ENCODE results near the gene ADGRL3. TPM values are rescaled to one million over a fixed set of nuclear protein-coding genes. Genes with fewer than 3 reads are reported as not detected.
"Not testable (repeated sequence)": the region's sequence is repeated elsewhere in the genome, so short reads cannot be mapped to it uniquely, and the experiment has no call there.

The ADGRL3 gene
- polyA plus RNA-seq, 1 donor from 2014 or later, result not detected

GRCh38 chr4:61678297-61678696 is 478.2 kb downstream of the ADGRL3 start:
- Mint-ChIP-seq H3K27me3 (no peaks in the 10 kb centered on the region), H3K36me3 (no peaks in the 10 kb centered on the region), H3K9me3 (peaks cover 0 to 3% (median 1%) of the 10 kb centered on the region in 3 donors), H3K4me3 (no peak overlapping the region), H3K4me1 (no peaks in the 10 kb centered on the region), H3K27ac (no peak overlapping the region)

- H3K36me3 Mint-ChIP-seq, result no peaks in the 10 kb centered on the region
- no peak overlapping the region for H3K4me3 Mint-ChIP-seq
- H3K9me3 Mint-ChIP-seq, result peaks cover 0 to 3% (median 2%) of the 10 kb centered on the region in 3 donors
- H3K27me3 Mint-ChIP-seq, result no peaks in the 10 kb centered on the region
- H3K4me1 Mint-ChIP-seq, result no peaks in the 10 kb centered on the region
- no peak overlapping the region for H3K27ac Mint-ChIP-seq
Measured at GRCh38 chr4:61693520-61693919, 493.4 kb downstream of the ADGRL3 start.

GRCh38 chr4:61714387-61714911 is 514.3 kb downstream of the ADGRL3 start:
- Mint-ChIP-seq H3K27me3 (no peaks in the 10 kb centered on the region), H3K27ac (no peak overlapping the region), H3K36me3 (no peaks in the 10 kb centered on the region), H3K9me3 (peaks cover 0 to 7% (median 4%) of the 10 kb centered on the region in 3 donors), H3K4me1 (no peaks in the 10 kb centered on the region), H3K4me3 (no peak overlapping the region)

GRCh38 chr4:61716426-61716825 is 516.3 kb downstream of the ADGRL3 start:
- no peak overlapping the region for H3K4me3 Mint-ChIP-seq
- H3K4me1 Mint-ChIP-seq, result no peaks in the 10 kb centered on the region
- no peaks in the 10 kb centered on the region for H3K27me3 Mint-ChIP-seq
- peaks cover 0 to 8% (median 6%) of the 10 kb centered on the region in 3 donors for H3K9me3 Mint-ChIP-seq
- no peaks in the 10 kb centered on the region for H3K36me3 Mint-ChIP-seq
- H3K27ac Mint-ChIP-seq, result no peak overlapping the region

GRCh38 chr4:61723492-61723891 is 523.4 kb downstream of the ADGRL3 start:
- Mint-ChIP-seq H3K27ac (no peak overlapping the region), H3K9me3 (peaks cover 0 to 8% (median 3%) of the 10 kb centered on the region in 3 donors), H3K4me1 (no peaks in the 10 kb centered on the region), H3K36me3 (no peaks in the 10 kb centered on the region), H3K27me3 (no peaks in the 10 kb centered on the region), H3K4me3 (no peak overlapping the region)

- no peaks in the 10 kb centered on the region for H3K27me3 Mint-ChIP-seq
- H3K36me3 Mint-ChIP-seq, result no peaks in the 10 kb centered on the region
- H3K4me1 Mint-ChIP-seq, result no peaks in the 10 kb centered on the region
- H3K9me3 Mint-ChIP-seq, result peaks cover 0 to 4% (median 0%) of the 10 kb centered on the region in 3 donors
- no peak overlapping the region for H3K27ac Mint-ChIP-seq
- no peak overlapping the region for H3K4me3 Mint-ChIP-seq
Measured at GRCh38 chr4:61727286-61727685, 527.2 kb downstream of the ADGRL3 start.

- H3K4me1 Mint-ChIP-seq, result no peaks in the 10 kb centered on the region
- no peak overlapping the region for H3K4me3 Mint-ChIP-seq
- H3K27ac Mint-ChIP-seq, result no peak overlapping the region
- H3K36me3 Mint-ChIP-seq, result peaks cover 1% of the 10 kb centered on the region
- H3K9me3 Mint-ChIP-seq, result peaks cover 1 to 15% (median 3%) of the 10 kb centered on the region in 3 donors
- H3K27me3 Mint-ChIP-seq, result no peaks in the 10 kb centered on the region
Measured at GRCh38 chr4:61734409-61734808, 534.3 kb downstream of the ADGRL3 start.

- peaks cover 0 to 6% (median 0%) of the 10 kb centered on the region in 3 donors for H3K9me3 Mint-ChIP-seq
- no peaks in the 10 kb centered on the region for H3K4me1 Mint-ChIP-seq
- H3K27ac Mint-ChIP-seq, result no peak overlapping the region
- no peaks in the 10 kb centered on the region for H3K36me3 Mint-ChIP-seq
- H3K27me3 Mint-ChIP-seq, result no peaks in the 10 kb centered on the region
- no peak overlapping the region for H3K4me3 Mint-ChIP-seq
Measured at GRCh38 chr4:61739887-61740286, 539.8 kb downstream of the ADGRL3 start.

- H3K27ac Mint-ChIP-seq, result no peak overlapping the region
- no peaks in the 10 kb centered on the region for H3K4me1 Mint-ChIP-seq
- H3K9me3 Mint-ChIP-seq, result peaks cover 0 to 4% (median 0%) of the 10 kb centered on the region in 3 donors
- H3K27me3 Mint-ChIP-seq, result no peaks in the 10 kb centered on the region
- no peaks in the 10 kb centered on the region for H3K36me3 Mint-ChIP-seq
- H3K4me3 Mint-ChIP-seq, result no peak overlapping the region
Measured at GRCh38 chr4:61740886-61741285, 540.8 kb downstream of the ADGRL3 start.

GRCh38 chr4:61741327-61742096 is 541.4 kb downstream of the ADGRL3 start:
- no peak overlapping the region for H3K4me3 Mint-ChIP-seq
- H3K36me3 Mint-ChIP-seq, result no peaks in the 10 kb centered on the region
- H3K9me3 Mint-ChIP-seq, result peaks cover 0 to 4% (median 0%) of the 10 kb centered on the region in 3 donors
- no peaks in the 10 kb centered on the region for H3K27me3 Mint-ChIP-seq
- no peak overlapping the region for H3K27ac Mint-ChIP-seq
- H3K4me1 Mint-ChIP-seq, result no peaks in the 10 kb centered on the region

- H3K27me3 Mint-ChIP-seq, result no peaks in the 10 kb centered on the region
- H3K27ac Mint-ChIP-seq, result no peak overlapping the region
- H3K36me3 Mint-ChIP-seq, result no peaks in the 10 kb centered on the region
- H3K4me1 Mint-ChIP-seq, result no peaks in the 10 kb centered on the region
- no peak overlapping the region for H3K4me3 Mint-ChIP-seq
- H3K9me3 Mint-ChIP-seq, result peaks cover 0 to 3% (median 2%) of the 10 kb centered on the region in 3 donors
Measured at GRCh38 chr4:61750810-61751209, 550.7 kb downstream of the ADGRL3 start.

- no peaks in the 10 kb centered on the region for H3K36me3 Mint-ChIP-seq
- no peak overlapping the region for H3K4me3 Mint-ChIP-seq
- no peak overlapping the region for H3K27ac Mint-ChIP-seq
- H3K4me1 Mint-ChIP-seq, result no peaks in the 10 kb centered on the region
- H3K27me3 Mint-ChIP-seq, result no peaks in the 10 kb centered on the region
- H3K9me3 Mint-ChIP-seq, result peaks cover 0 to 6% (median 2%) of the 10 kb centered on the region in 3 donors
Measured at GRCh38 chr4:61752617-61753016, 552.5 kb downstream of the ADGRL3 start.

GRCh38 chr4:61753739-61754138 is 553.6 kb downstream of the ADGRL3 start:
- no peaks in the 10 kb centered on the region for H3K36me3 Mint-ChIP-seq
- H3K9me3 Mint-ChIP-seq, result peaks cover 2 to 7% (median 5%) of the 10 kb centered on the region in 3 donors
- no peak overlapping the region for H3K4me3 Mint-ChIP-seq
- no peaks in the 10 kb centered on the region for H3K4me1 Mint-ChIP-seq
- H3K27me3 Mint-ChIP-seq, result no peaks in the 10 kb centered on the region
- no peak overlapping the region for H3K27ac Mint-ChIP-seq

GRCh38 chr4:61756937-61757336 is 556.8 kb downstream of the ADGRL3 start:
- H3K27ac Mint-ChIP-seq, H3K4me1 Mint-ChIP-seq, H3K27me3 Mint-ChIP-seq, H3K36me3 Mint-ChIP-seq, H3K4me3 Mint-ChIP-seq: not testable (repeated sequence)
- peaks cover 2 to 10% (median 6%) of the 10 kb centered on the region in 3 donors for H3K9me3 Mint-ChIP-seq

- not testable (repeated sequence) for H3K27ac Mint-ChIP-seq, H3K36me3 Mint-ChIP-seq, H3K4me3 Mint-ChIP-seq, H3K27me3 Mint-ChIP-seq, H3K4me1 Mint-ChIP-seq
- peaks cover 2 to 10% (median 6%) of the 10 kb centered on the region in 3 donors for H3K9me3 Mint-ChIP-seq
Measured at GRCh38 chr4:61757983-61758382, 557.9 kb downstream of the ADGRL3 start.

GRCh38 chr4:61758596-61758995 is 558.5 kb downstream of the ADGRL3 start:
- not testable (repeated sequence) for H3K27ac Mint-ChIP-seq, H3K4me3 Mint-ChIP-seq, H3K4me1 Mint-ChIP-seq, H3K36me3 Mint-ChIP-seq, H3K27me3 Mint-ChIP-seq
- H3K9me3 Mint-ChIP-seq, result peaks cover 2 to 10% (median 6%) of the 10 kb centered on the region in 3 donors
